DND-41 (cell line): ENCODE measurements around the gene S100A12.

Experiments
- ATAC-seq: fragments of 200-7000 bp; cut with Tn5 transposase; 3 replicates; pipeline ENCODE4 v1.9.1; 2021; ENCODE audit warnings: low read depth; ENCODE audit not compliant: insufficient read depth
- DNase-seq: peaks from one replicate; pipeline ENCODE4 v3.0.0-alpha.2; 2020
- H2AFZ ChIP-seq: 2 replicates; pipeline ENCODE4 v1.6.0; 2012; ENCODE audit warnings: low read depth, low read length
- H3K27ac ChIP-seq: 2 replicates; pipeline ENCODE4 v1.5.1; 2012; ENCODE audit warnings: low read length, inconsistent platforms
- H3K27me3 ChIP-seq: fragments of 200-600 bp; sonication (generic); 2 replicates; pipeline ENCODE4 v1.6.0; 2012; ENCODE audit warnings: low read length, mild to moderate bottlenecking, inconsistent platforms; ENCODE audit not compliant: insufficient read depth, poor library complexity
- H3K36me3 ChIP-seq: 2 replicates; pipeline ENCODE4 v1.5.1; 2012; ENCODE audit warnings: low read length, inconsistent platforms; ENCODE audit not compliant: insufficient read depth
- H3K4me1 ChIP-seq: 2 replicates; pipeline ENCODE4 v1.5.1; 2012; ENCODE audit warnings: mild to moderate bottlenecking, low read length; ENCODE audit not compliant: insufficient read depth
- H3K4me2 ChIP-seq: 2 replicates; pipeline ENCODE4 v1.6.0; 2012; ENCODE audit warnings: mild to moderate bottlenecking, moderate library complexity, low read length, inconsistent platforms; ENCODE audit not compliant: insufficient read depth
- H3K4me3 ChIP-seq, 2 experiments: fragments of 200-600 bp in 1 of 2; shearing (Covaris generic) in 1 of 2; 2 replicates each; pipeline ENCODE4 v1.5.1; 2012 to 2016; ENCODE audit warnings: inconsistent platforms in 2 of 2, low read length in 2 of 2, mild to moderate bottlenecking in 2 of 2, low read depth in 1 of 2, moderate library complexity in 1 of 2
- H3K79me2 ChIP-seq: 2 replicates; pipeline ENCODE4 v1.6.0; 2012; ENCODE audit warnings: low read length, inconsistent platforms; ENCODE audit not compliant: insufficient read depth
- H3K9ac ChIP-seq: 2 replicates; pipeline ENCODE4 v1.6.0; 2012; ENCODE audit warnings: low read depth, mild to moderate bottlenecking, inconsistent platforms, low read length, moderate library complexity
- H3K9me3 ChIP-seq: 2 replicates; pipeline ENCODE4 v1.5.1; 2012; ENCODE audit warnings: low read length, moderate library complexity, mild to moderate bottlenecking, inconsistent platforms; ENCODE audit not compliant: insufficient read depth, severe bottlenecking
- H4K20me1 ChIP-seq: 2 replicates; pipeline ENCODE4 v1.6.0; 2012; ENCODE audit warnings: low read length; ENCODE audit not compliant: insufficient read depth
- CTCF ChIP-seq: IDR thresholded peaks from 2 replicates; pipeline ENCODE4 v1.5.1; 2012; ENCODE audit warnings: borderline replicate concordance, low read length, moderate library complexity, mild to moderate bottlenecking; ENCODE audit not compliant: poor library complexity, severe bottlenecking; ENCODE audit errors: extremely low read depth
- EZH2 ChIP-seq: IDR thresholded peaks from 3 replicates; pipeline ENCODE4 v1.6.1; 2012; ENCODE audit warnings: borderline replicate concordance, low read depth, mild to moderate bottlenecking, moderate library complexity, low read length, inconsistent platforms; ENCODE audit not compliant: severe bottlenecking

S100A12 gene

GRCh38 chr1:153374071-153374470 lies 1.4 kb downstream of the S100A12 start:
- Histone ChIP-seq H3K4me3 (no peak overlapping the region), H4K20me1 (0 out of 2 replicates have a peak, but pooled peaks cover 4% of the 10 kb centered on the region), H3K79me2 (no peaks in the 10 kb centered on the region), H3K27me3 (peaks cover 5% of the 10 kb centered on the region), H2AFZ (no peak overlapping the region), H3K9me3 (no peaks in the 10 kb centered on the region), H3K36me3 (no peaks in the 10 kb centered on the region), H3K4me2 (no peak overlapping the region), H3K9ac (no peak overlapping the region), H3K4me1 (no peaks in the 10 kb centered on the region), H3K27ac (no peak overlapping the region)
- TF ChIP-seq CTCF (no peak), EZH2 (no peak)
- DNase-seq = no peak
- ATAC-seq = no peak

- 0 out of 2 replicates have a peak, but pooled peaks cover 4% of the 10 kb centered on the region for H4K20me1 ChIP-seq
- no peaks in the 10 kb centered on the region for H3K9me3 ChIP-seq
- no peak overlapping the region for H3K4me2 ChIP-seq
- ATAC-seq = no peak
- H3K4me3 ChIP-seq = no peak overlapping the region
- no peaks in the 10 kb centered on the region for H3K79me2 ChIP-seq
- H3K27ac ChIP-seq = no peak overlapping the region
- H3K4me1 ChIP-seq = no peaks in the 10 kb centered on the region
- DNase-seq = no peak
- no peaks in the 10 kb centered on the region for H3K36me3 ChIP-seq
- H3K27me3 ChIP-seq = peaks cover 10% of the 10 kb centered on the region
- H2AFZ ChIP-seq = no peak overlapping the region
- TF ChIP-seq CTCF = no peak
- H3K9ac ChIP-seq = no peak overlapping the region
Measured at GRCh38 chr1:153372571-153372970, 2.9 kb downstream of the S100A12 start.

GRCh38 chr1:153371231-153371630 lies 4.2 kb downstream of the S100A12 start:
- H3K4me2 ChIP-seq = no peak overlapping the region
- H3K27ac ChIP-seq = no peak overlapping the region
- 0 out of 2 replicates have a peak, but pooled peaks cover 4% of the 10 kb centered on the region for H4K20me1 ChIP-seq
- no peaks in the 10 kb centered on the region for H3K36me3 ChIP-seq
- no peaks in the 10 kb centered on the region for H3K4me1 ChIP-seq
- no peaks in the 10 kb centered on the region for H3K9me3 ChIP-seq
- ATAC-seq = no peak
- TF ChIP-seq EZH2 (no peak), CTCF (no peak)
- no peaks in the 10 kb centered on the region for H3K79me2 ChIP-seq
- DNase-seq = no peak
- peaks cover 16% of the 10 kb centered on the region for H3K27me3 ChIP-seq
- H3K9ac ChIP-seq = no peak overlapping the region
- no peak overlapping the region for H3K4me3 ChIP-seq
- no peak overlapping the region for H2AFZ ChIP-seq

GRCh38 chr1:153370146-153370545 lies 5.3 kb downstream of the S100A12 start:
- Histone ChIP-seq H3K79me2 (no peaks in the 10 kb centered on the region), H3K4me3 (no peak overlapping the region), H3K9me3 (no peaks in the 10 kb centered on the region), H3K27me3 (peaks cover 24% of the 10 kb centered on the region), H3K9ac (no peak overlapping the region), H3K4me1 (no peaks in the 10 kb centered on the region), H3K36me3 (no peaks in the 10 kb centered on the region), H4K20me1 (0 out of 2 replicates have a peak, but pooled peaks cover 4% of the 10 kb centered on the region), H3K4me2 (no peak overlapping the region), H3K27ac (no peak overlapping the region), H2AFZ (no peak overlapping the region)
- TF ChIP-seq EZH2 = no peak
- no peak for TF ChIP-seq CTCF
- ATAC-seq (no peak), DNase-seq (no peak)
